Measurements from ENCODE around the gene DDX41. TPM values are rescaled to one million over a fixed set of nuclear protein-coding genes. Genes with fewer than 3 reads are reported as not detected.

DDX41 gene
- total and polyA plus RNA-seq, 2 of the 13 experiments (the other 11 are each of a cell fraction or from before 2014, with no cell fraction given): 62.8 to 105 TPM

DNA sequence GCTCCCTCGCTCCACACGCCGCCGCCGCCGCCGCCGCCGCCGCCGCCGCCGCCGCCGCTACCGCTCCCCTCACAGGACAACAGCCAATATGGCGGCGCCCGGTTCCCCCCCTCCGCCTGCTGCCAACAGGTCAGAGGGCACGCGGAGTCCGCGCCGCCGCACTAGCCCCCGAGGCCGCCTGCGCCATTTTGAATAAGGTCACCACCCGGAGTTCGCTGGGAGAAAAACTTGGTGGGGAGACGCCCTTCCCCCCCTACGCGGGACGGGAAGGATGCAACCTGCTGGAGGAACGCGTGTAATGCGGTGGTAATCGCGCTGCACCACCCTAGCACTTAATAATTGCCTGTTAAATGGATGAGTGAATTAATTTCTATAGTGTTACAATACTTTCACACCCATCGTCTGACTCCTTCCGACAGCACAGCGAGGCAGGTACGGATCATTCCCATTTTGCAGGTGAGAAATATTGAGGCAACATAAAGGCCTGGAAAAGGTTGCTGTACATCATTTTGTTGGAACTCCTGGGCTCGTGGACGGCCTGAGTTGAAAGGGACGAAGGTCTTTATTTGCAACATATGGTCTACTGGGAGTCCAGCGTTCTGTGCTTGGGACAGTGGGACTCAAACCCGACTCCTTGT lies 37.8 kb upstream of the DDX41 start, which contains the start of gene FAM193B (continued):
- TF ChIP-seq, protein P1, sequence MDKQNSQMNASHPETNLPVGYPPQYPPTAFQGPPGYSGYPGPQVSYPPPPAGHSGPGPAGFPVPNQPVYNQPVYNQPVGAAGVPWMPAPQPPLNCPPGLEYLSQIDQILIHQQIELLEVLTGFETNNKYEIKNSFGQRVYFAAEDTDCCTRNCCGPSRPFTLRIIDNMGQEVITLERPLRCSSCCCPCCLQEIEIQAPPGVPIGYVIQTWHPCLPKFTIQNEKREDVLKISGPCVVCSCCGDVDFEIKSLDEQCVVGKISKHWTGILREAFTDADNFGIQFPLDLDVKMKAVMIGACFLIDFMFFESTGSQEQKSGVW (CRISPR knock-in tag; IDR thresholded peaks at IDR 0.05; ENCODE audit: borderline replicate concordance): no peak
- no peak for TF ChIP-seq LCORL (IDR thresholded peaks at IDR 0.05)
- TF ChIP-seq LCORL (CRISPR knock-in tag; IDR thresholded peaks at IDR 0.05): peak; percentile 44; the same call in 1 of the 2 replicates
- TF ChIP-seq ELF3 (CRISPR knock-in tag; IDR thresholded peaks at IDR 0.05): peak; percentile 13; the same call in 1 of the 2 replicates
- TF ChIP-seq CBFB (CRISPR knock-in tag; IDR thresholded peaks at IDR 0.05): peak; percentile 59; the same call in 1 of the 2 replicates
- peak; percentile 89 for TF ChIP-seq KDM1A (CRISPR knock-in tag; IDR thresholded peaks at IDR 0.05)
- no peak for TF ChIP-seq PITX1 (CRISPR knock-in tag; IDR thresholded peaks at IDR 0.05)
- TF ChIP-seq, protein P2, sequence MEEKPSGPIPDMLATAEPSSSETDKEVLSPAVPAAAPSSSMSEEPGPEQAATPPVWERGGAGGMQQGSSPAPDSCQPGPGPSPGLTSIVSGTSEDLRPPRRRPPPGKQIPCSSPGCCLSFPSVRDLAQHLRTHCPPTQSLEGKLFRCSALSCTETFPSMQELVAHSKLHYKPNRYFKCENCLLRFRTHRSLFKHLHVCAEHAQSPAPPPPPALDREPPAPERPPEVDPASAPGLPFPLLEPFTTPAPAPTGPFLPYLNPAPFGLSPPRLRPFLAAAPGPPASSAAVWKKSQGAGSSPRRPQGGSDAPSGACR (CRISPR knock-in tag; IDR thresholded peaks at IDR 0.05): 0 out of 2 replicates have a peak, but pooled peaks have one; percentile 25
- TF ChIP-seq SP4 (CRISPR knock-in tag; IDR thresholded peaks at IDR 0.05): peak; percentile 55; the same call in 1 of the 2 replicates
- no peak for TF ChIP-seq FOXC1 (CRISPR knock-in tag; IDR thresholded peaks at IDR 0.05; ENCODE audit: borderline replicate concordance)
- no peak for TF ChIP-seq ZNF781 (CRISPR knock-in tag; IDR thresholded peaks at IDR 0.05; ENCODE audit: borderline replicate concordance, not compliant biosample characterization)
- peak; percentile 82 for TF ChIP-seq SAP130 (CRISPR knock-in tag; IDR thresholded peaks at IDR 0.05; ENCODE audit: low read depth)
- TF ChIP-seq ZNF564 (CRISPR knock-in tag; IDR thresholded peaks at IDR 0.05): no peak
- 0 out of 2 replicates have a peak, but pooled peaks have one; percentile 28 for TF ChIP-seq HOXA5 (CRISPR knock-in tag; IDR thresholded peaks at IDR 0.05)
- TF ChIP-seq FOSL1 (CRISPR knock-in tag; IDR thresholded peaks at IDR 0.05; ENCODE audit: borderline replicate concordance): no peak
- no peak for TF ChIP-seq SAFB2 (CRISPR knock-in tag; IDR thresholded peaks at IDR 0.05; ENCODE audit: borderline replicate concordance, low read depth)
- TF ChIP-seq ZNF510 (CRISPR knock-in tag; IDR thresholded peaks at IDR 0.05; ENCODE audit: low read depth): no peak
- TF ChIP-seq NFE2L2 (IDR thresholded peaks at IDR 0.05; ENCODE audit: low read length): no peak
- TF ChIP-seq HOXA3 (CRISPR knock-in tag; IDR thresholded peaks at IDR 0.05): peak; percentile 95
- TF ChIP-seq MAZ (IDR thresholded peaks at IDR 0.05; ENCODE audit: borderline replicate concordance, low read depth, low read length): no peak
- TF ChIP-seq MAZ (CRISPR knock-in tag; IDR thresholded peaks at IDR 0.05; ENCODE audit: low read depth): peak; percentile 29; the same call in 1 of the 2 replicates
- TF ChIP-seq, protein P3, sequence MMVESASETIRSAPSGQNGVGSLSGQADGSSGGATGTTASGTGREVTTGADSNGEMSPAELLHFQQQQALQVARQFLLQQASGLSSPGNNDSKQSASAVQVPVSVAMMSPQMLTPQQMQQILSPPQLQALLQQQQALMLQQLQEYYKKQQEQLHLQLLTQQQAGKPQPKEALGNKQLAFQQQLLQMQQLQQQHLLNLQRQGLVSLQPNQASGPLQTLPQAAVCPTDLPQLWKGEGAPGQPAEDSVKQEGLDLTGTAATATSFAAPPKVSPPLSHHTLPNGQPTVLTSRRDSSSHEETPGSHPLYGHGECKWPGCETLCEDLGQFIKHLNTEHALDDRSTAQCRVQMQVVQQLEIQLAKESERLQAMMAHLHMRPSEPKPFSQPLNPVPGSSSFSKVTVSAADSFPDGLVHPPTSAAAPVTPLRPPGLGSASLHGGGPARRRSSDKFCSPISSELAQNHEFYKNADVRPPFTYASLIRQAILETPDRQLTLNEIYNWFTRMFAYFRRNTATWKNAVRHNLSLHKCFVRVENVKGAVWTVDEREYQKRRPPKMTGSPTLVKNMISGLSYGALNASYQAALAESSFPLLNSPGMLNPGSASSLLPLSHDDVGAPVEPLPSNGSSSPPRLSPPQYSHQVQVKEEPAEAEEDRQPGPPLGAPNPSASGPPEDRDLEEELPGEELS (CRISPR knock-in tag; IDR thresholded peaks at IDR 0.05): peak; percentile 53; the same call in 1 of the 2 replicates
- TF ChIP-seq ZBTB7A (CRISPR knock-in tag; IDR thresholded peaks at IDR 0.05): no peak
- TF ChIP-seq IRF2 (CRISPR knock-in tag; IDR thresholded peaks at IDR 0.05): peak; percentile 67
- no peak for TF ChIP-seq ZNF768 (CRISPR knock-in tag; IDR thresholded peaks at IDR 0.05)
- 0 out of 2 replicates have a peak, but pooled peaks have one; percentile 25 for TF ChIP-seq TSC22D2 (CRISPR knock-in tag; IDR thresholded peaks at IDR 0.05; ENCODE audit: borderline replicate concordance)
- 0 out of 2 replicates have a peak, but pooled peaks have one; percentile 19 for TF ChIP-seq TAF1 (CRISPR knock-in tag; IDR thresholded peaks at IDR 0.05)
- TF ChIP-seq FOXA3 (CRISPR knock-in tag; IDR thresholded peaks at IDR 0.05): peak; percentile 35; the same call in 1 of the 2 replicates
- no peak for TF ChIP-seq ZNF660 (CRISPR knock-in tag; IDR thresholded peaks at IDR 0.05; ENCODE audit: borderline replicate concordance, low read depth)

All from HepG2 (cell line).